SK-N-SH (cell line): ENCODE data around the gene LPGAT1. TPM values are rescaled to one million over a fixed set of nuclear protein-coding genes. Genes with fewer than 3 reads are reported as not detected.

Experiments
- CTCF ChIA-PET: fragments of 300-600, 350-600 bp; formaldehyde crosslinking; extraction: SDS; loops from one replicate; lab custom pipeline; 2021; lab: Yijun Ruan, JAX
- POLR2A ChIA-PET: fragments of 350-600 bp; sonication (Branson Sonifier 250); formaldehyde crosslinking; extraction: SDS; loops from one replicate; lab custom pipeline; 2020; ENCODE audit warnings: antibody characterized with exemption, inconsistent platforms; lab: Yijun Ruan, JAX
- DNase-seq: peaks from one replicate; pipeline ENCODE4 v3.0.0; 2012
- H2AFZ ChIP-seq: fragments of 200-600 bp; sonication (generic); 2 replicates; pipeline ENCODE4 v1.8.1; 2016; ENCODE audit warnings: antibody characterized with exemption, mild to moderate bottlenecking, low read depth
- H3F3A ChIP-seq: fragments of 200-600 bp; sonication (generic); replicated peaks from 2 replicates; pipeline ENCODE3; 2016; ENCODE audit warnings: antibody characterized with exemption, mild to moderate bottlenecking; ENCODE audit not compliant: insufficient read depth
- H3K27ac ChIP-seq, 2 experiments: fragments of 200-500 bp in 1 of 2; fragments of 200-600 bp in 1 of 2; sonication (Bioruptor generic) in 1 of 2; sonication (generic), shearing (Covaris generic) in 1 of 2; 2 replicates each; pipeline versions ENCODE4 v1.5.1 to v1.6.1; 2014 to 2016; ENCODE audit warnings: low read depth in 2 of 2, inconsistent platforms in 1 of 2, low read length in 1 of 2, mild to moderate bottlenecking in 1 of 2, mixed read lengths in 1 of 2
- H3K27me3 ChIP-seq: fragments of 200-600 bp; sonication (generic), shearing (Covaris generic); 2 replicates; pipeline ENCODE4 v1.6.1; 2016; ENCODE audit warnings: mixed run types; ENCODE audit not compliant: insufficient read depth
- H3K36me3 ChIP-seq, 2 experiments: fragments of 200-500 bp in 1 of 2; fragments of 200-600 bp in 1 of 2; sonication (Bioruptor generic) in 1 of 2; sonication (generic) in 1 of 2; replicated peaks in 1 of 2; 2 replicates each; pipeline versions ENCODE3 to v1.5.1; 2014 to 2016; ENCODE audit warnings: low read length in 1 of 2, mild to moderate bottlenecking in 1 of 2; ENCODE audit not compliant: insufficient read depth in 2 of 2, control insufficient read depth in 1 of 2
- H3K4me1 ChIP-seq, 2 experiments: fragments of 200-500 bp in 1 of 2; fragments of 200-600 bp in 1 of 2; sonication (Bioruptor generic) in 1 of 2; sonication (generic), shearing (Covaris generic) in 1 of 2; 2 replicates each; pipeline versions ENCODE4 v1.5.1 to v1.6.1; 2014 to 2016; ENCODE audit warnings: low read depth in 1 of 2, low read length in 1 of 2, mixed run types in 1 of 2; ENCODE audit not compliant: insufficient read depth in 2 of 2, control insufficient read depth in 1 of 2
- H3K4me2 ChIP-seq: fragments of 200-600 bp; sonication (generic), shearing (Covaris generic); 2 replicates; pipeline ENCODE4 v1.6.1; 2017; ENCODE audit warnings: mixed run types
- H3K4me3 ChIP-seq, 2 experiments: fragments of 200-500 bp in 1 of 2; fragments of 200-600 bp in 1 of 2; sonication (Bioruptor generic) in 1 of 2; sonication (generic), shearing (Covaris generic) in 1 of 2; 2 replicates each; pipeline versions ENCODE4 v1.5.1 to v1.8.1; 2014 to 2016; ENCODE audit warnings: low read depth in 2 of 2, inconsistent platforms in 1 of 2, low read length in 1 of 2, mild to moderate bottlenecking in 1 of 2, mixed read lengths in 1 of 2, moderate library complexity in 1 of 2
- H3K79me2 ChIP-seq: fragments of 200-600 bp; sonication (generic); 2 replicates; pipeline ENCODE4 v1.8.1; 2017; ENCODE audit warnings: mild to moderate bottlenecking; ENCODE audit not compliant: insufficient read depth
- H3K9ac ChIP-seq: fragments of 200-600 bp; sonication (generic); 2 replicates; pipeline ENCODE4 v1.6.1; 2017; ENCODE audit warnings: mixed run types
- H3K9me2 ChIP-seq: fragments of 200-600 bp; sonication (generic); 2 replicates; pipeline ENCODE4 v1.6.1; 2017; ENCODE audit warnings: mixed run types
- H3K9me3 ChIP-seq: fragments of 200-600 bp; sonication (generic); 2 replicates; pipeline ENCODE4 v1.6.1; 2017; ENCODE audit warnings: mixed run types, mild to moderate bottlenecking, moderate library complexity
- H4K20me1 ChIP-seq: fragments of 200-600 bp; sonication (generic); 2 replicates; pipeline ENCODE4 v1.6.1; 2017; ENCODE audit warnings: mild to moderate bottlenecking, mixed run types; ENCODE audit not compliant: insufficient read depth
- CHD2 ChIP-seq: fragments of 150-350 bp; IDR thresholded peaks from 2 replicates; pipeline ENCODE4 v1.6.1; 2018; ENCODE audit warnings: low read length; ENCODE audit not compliant: partially characterized antibody
- ELF1 ChIP-seq: IDR thresholded peaks from 2 replicates; pipeline ENCODE4 v1.4.0; 2012
- EP300 ChIP-seq, 2 experiments: IDR thresholded peaks; 2 replicates each; pipeline versions ENCODE4 v1.4.0 to v1.6.1; 2012; ENCODE audit warnings: borderline replicate concordance in 1 of 2, low read depth in 1 of 2, low read length in 1 of 2
- EZH2phosphoT487 ChIP-seq: fragments of 200-600 bp; sonication (generic); IDR thresholded peaks from 2 replicates; pipeline ENCODE4 v1.6.1; 2017; ENCODE audit warnings: low read depth, mixed run types, mild to moderate bottlenecking, antibody characterized with exemption, moderate library complexity, borderline replicate concordance
- FOSL2 ChIP-seq: IDR thresholded peaks from 2 replicates; pipeline ENCODE4 v1.4.0; 2012; ENCODE audit warnings: low read depth, mild to moderate bottlenecking, moderate library complexity, borderline replicate concordance
- FOXM1 ChIP-seq: IDR thresholded peaks from 2 replicates; pipeline ENCODE4 v1.4.0; 2012; ENCODE audit warnings: low read depth, mild to moderate bottlenecking
- MXI1 ChIP-seq: IDR thresholded peaks from 2 replicates; pipeline ENCODE4 v1.6.1; 2012; ENCODE audit warnings: mild to moderate bottlenecking, low read depth, low read length, improper control_type of control experiment
- RAD21 ChIP-seq: IDR thresholded peaks from 2 replicates; pipeline ENCODE4 v1.6.1; 2012; ENCODE audit warnings: mild to moderate bottlenecking, low read length
- RXRA ChIP-seq: IDR thresholded peaks from 2 replicates; pipeline ENCODE4 v1.4.0; 2012; ENCODE audit warnings: low read depth, mild to moderate bottlenecking, borderline replicate concordance
- TCF12 ChIP-seq: IDR thresholded peaks from 2 replicates; pipeline ENCODE4 v1.4.0; 2012
- WGBS: methylation state at CpG from one replicate; pipeline ENCODE4 v1.1.6; 2017; ENCODE audit warnings: low lambda C conversion rate; 5-methylcytosine and 5-hydroxymethylcytosine counted together
- polyA plus RNA-seq, 3 experiments: library from polyadenylated mRNA; depleted of rRNA; stranded (reverse); fragments of >200 nt; gene quantifications; 2 replicates each; pipeline ENCODE4 v1.2.3, GENCODE V29; 2012
- TF ChIP-seq, protein P1 (sequence below): fragments of 150-350 bp; IDR thresholded peaks from 2 replicates; pipeline ENCODE4 v1.6.1; 2017; ENCODE audit warnings: antibody characterized with exemption, low read length, low read depth, borderline replicate concordance
- TF ChIP-seq, protein P2 (sequence below): IDR thresholded peaks from 2 replicates; pipeline ENCODE4 v1.4.0; 2012; ENCODE audit warnings: low read depth, borderline replicate concordance

LPGAT1 gene
- polyA plus RNA-seq, 1 of the 3 experiments (the other 2 are of a cell fraction): 4.8 TPM

DNA sequence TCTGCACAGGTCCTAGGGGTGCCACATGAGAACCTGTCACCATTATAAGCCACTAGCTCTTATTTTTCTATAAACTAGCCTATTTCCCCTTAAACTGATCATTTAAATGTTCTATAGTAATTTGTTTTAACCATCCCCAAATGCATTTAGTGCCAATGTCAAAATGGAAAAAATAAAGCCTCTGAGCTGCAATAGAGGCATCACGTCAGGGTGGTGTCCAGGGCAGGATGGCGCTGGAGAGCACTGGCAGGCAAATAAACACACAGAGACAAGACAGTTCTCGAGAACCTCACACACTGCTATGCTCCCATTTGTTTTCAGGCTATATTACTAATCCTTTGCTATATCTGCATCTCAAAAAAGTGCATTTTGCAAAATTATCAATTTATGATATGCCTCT lies 81.8 kb downstream of the LPGAT1 start:
- Histone ChIP-seq H3K36me3 (peaks cover 20 to 46% of the 10 kb centered on the region in 2 experiments), H3K9me3 (no peaks in the 10 kb centered on the region), H3K4me1 (peaks cover 0 to 3% of the 10 kb centered on the region in 2 experiments; a peak in 2 of 4 replicates), H4K20me1 (no peaks in the 10 kb centered on the region), H3K27me3 (no peaks in the 10 kb centered on the region), H3K9me2 (no peaks in the 10 kb centered on the region)
- TF ChIP-seq EZH2phosphoT487 (no peak), MXI1 (no peak), EP300 (IDR thresholded peaks at IDR 0.05; ENCODE audit: borderline replicate concordance in 1 of 2, low read depth in 1 of 2, low read length in 1 of 2) (no peak), FOXM1 (no peak), FOSL2 (no peak), RAD21 (no peak)
- TF ChIP-seq, protein P1, sequence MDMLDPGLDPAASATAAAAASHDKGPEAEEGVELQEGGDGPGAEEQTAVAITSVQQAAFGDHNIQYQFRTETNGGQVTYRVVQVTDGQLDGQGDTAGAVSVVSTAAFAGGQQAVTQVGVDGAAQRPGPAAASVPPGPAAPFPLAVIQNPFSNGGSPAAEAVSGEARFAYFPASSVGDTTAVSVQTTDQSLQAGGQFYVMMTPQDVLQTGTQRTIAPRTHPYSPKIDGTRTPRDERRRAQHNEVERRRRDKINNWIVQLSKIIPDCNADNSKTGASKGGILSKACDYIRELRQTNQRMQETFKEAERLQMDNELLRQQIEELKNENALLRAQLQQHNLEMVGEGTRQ: no peak
- TF ChIP-seq, protein P2, sequence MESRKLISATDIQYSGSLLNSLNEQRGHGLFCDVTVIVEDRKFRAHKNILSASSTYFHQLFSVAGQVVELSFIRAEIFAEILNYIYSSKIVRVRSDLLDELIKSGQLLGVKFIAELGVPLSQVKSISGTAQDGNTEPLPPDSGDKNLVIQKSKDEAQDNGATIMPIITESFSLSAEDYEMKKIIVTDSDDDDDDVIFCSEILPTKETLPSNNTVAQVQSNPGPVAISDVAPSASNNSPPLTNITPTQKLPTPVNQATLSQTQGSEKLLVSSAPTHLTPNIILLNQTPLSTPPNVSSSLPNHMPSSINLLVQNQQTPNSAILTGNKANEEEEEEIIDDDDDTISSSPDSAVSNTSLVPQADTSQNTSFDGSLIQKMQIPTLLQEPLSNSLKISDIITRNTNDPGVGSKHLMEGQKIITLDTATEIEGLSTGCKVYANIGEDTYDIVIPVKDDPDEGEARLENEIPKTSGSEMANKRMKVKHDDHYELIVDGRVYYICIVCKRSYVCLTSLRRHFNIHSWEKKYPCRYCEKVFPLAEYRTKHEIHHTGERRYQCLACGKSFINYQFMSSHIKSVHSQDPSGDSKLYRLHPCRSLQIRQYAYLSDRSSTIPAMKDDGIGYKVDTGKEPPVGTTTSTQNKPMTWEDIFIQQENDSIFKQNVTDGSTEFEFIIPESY: no peak
- TF ChIP-seq, all 33 proteins: peak for 0
- Histone ChIP-seq H3K4me2 (no peak overlapping the region), H3K4me3 (no peak overlapping the region), H3K79me2 (no peaks in the 10 kb centered on the region), H3F3A (no peaks in the 10 kb centered on the region), H3K9ac (no peak overlapping the region), H2AFZ (no peak overlapping the region), H3K27ac (no peak overlapping the region)
- no peak for DNase-seq
- ChIA-PET POLR2A (interaction anchor here (0.6 kb wide), 1 partner anchor 27 kb away, joined by 3 read pairs; no protein-coding TSS in a partner anchor), CTCF (interaction anchor here (1.3 kb wide), 1 partner anchor 9 kb away, joined by 5 read pairs; no protein-coding TSS in a partner anchor)
- 75% methylated on average over 3 of the region's 3 CpGs for WGBS

DNA sequence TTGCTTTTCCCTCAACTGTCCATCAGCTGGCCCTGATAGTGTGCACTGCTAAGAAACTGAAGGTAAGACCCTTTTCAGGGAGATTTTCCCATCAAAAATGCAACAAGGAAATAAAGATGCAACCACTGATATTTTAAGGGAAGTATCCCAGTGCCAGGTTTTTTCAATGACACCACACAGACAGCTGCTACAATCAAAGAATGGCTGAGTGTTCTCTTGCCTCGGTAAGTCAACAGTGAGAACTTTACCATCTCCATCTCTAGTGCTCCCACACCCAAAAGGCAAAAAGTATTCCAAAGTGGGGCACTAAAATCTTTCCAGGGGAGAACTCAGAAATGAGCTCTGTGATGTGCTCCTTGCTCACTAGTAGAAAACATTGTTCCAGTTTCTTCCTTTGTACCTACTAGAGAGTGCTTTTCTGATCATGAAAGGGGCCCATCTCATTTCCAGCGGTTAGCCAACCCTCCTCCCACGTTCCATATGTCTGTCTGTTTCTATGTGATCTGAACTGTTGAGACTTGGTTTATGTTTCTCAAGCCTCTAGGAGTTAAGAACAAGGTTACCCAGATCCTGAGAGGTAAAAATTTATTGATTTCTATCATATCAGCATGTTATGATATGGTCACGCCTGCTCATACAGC lies 87.6 kb downstream of the LPGAT1 start:
- Histone ChIP-seq H3K4me1 (peaks cover 0 to 10% of the 10 kb centered on the region in 2 experiments; a peak in 3 of 4 replicates), H3K27me3 (no peaks in the 10 kb centered on the region), H3K4me2 (no peak overlapping the region), H3K4me3 (no peak overlapping the region), H3K9ac (no peak overlapping the region), H3K27ac (no peak overlapping the region), H3K79me2 (no peaks in the 10 kb centered on the region), H3F3A (peaks cover 17% of the 10 kb centered on the region), H4K20me1 (no peaks in the 10 kb centered on the region), H2AFZ (no peak overlapping the region), H3K9me2 (no peaks in the 10 kb centered on the region), H3K9me3 (no peaks in the 10 kb centered on the region), H3K36me3 (peaks cover under 1 to 17% of the 10 kb centered on the region in 2 experiments)
- no peak for DNase-seq
- ChIA-PET POLR2A (no interaction called here), CTCF (interaction anchor here (0.7 to 2.2 kb wide), 4 partner anchors 10 to 328 kb away, joined by 3 to 11 read pairs (median 4); no protein-coding TSS in a partner anchor)
- 90% methylated on average over 4 of the region's 4 CpGs for WGBS
- no peak for TF ChIP-seq CHD2
- no peak for TF ChIP-seq TCF12
- no peak for TF ChIP-seq RXRA
- TF ChIP-seq, protein P1: no peak
- no peak for TF ChIP-seq ELF1
- TF ChIP-seq EP300 (IDR thresholded peaks at IDR 0.05; ENCODE audit: borderline replicate concordance in 1 of 2, low read depth in 1 of 2, low read length in 1 of 2): no peak
